ENCODE data around the gene IVD.
A peak's percentile ranks its signal among the peaks of the same experiment; 100 is the strongest.
"Not testable (repeated sequence)": the region's sequence is repeated elsewhere in the genome, so short reads cannot be mapped to it uniquely, and the experiment has no call there.

The IVD gene

GRCh38 chr15:40440743-40441564 lies 35.4 kb downstream of the IVD start, which contains the start of gene BAHD1:
BAHD1 (plus strand) TSS chr15:40440953; CDS start chr15:40458465, 17,512 bp downstream.
- peak; percentile 99 for DNase-seq

DNA sequence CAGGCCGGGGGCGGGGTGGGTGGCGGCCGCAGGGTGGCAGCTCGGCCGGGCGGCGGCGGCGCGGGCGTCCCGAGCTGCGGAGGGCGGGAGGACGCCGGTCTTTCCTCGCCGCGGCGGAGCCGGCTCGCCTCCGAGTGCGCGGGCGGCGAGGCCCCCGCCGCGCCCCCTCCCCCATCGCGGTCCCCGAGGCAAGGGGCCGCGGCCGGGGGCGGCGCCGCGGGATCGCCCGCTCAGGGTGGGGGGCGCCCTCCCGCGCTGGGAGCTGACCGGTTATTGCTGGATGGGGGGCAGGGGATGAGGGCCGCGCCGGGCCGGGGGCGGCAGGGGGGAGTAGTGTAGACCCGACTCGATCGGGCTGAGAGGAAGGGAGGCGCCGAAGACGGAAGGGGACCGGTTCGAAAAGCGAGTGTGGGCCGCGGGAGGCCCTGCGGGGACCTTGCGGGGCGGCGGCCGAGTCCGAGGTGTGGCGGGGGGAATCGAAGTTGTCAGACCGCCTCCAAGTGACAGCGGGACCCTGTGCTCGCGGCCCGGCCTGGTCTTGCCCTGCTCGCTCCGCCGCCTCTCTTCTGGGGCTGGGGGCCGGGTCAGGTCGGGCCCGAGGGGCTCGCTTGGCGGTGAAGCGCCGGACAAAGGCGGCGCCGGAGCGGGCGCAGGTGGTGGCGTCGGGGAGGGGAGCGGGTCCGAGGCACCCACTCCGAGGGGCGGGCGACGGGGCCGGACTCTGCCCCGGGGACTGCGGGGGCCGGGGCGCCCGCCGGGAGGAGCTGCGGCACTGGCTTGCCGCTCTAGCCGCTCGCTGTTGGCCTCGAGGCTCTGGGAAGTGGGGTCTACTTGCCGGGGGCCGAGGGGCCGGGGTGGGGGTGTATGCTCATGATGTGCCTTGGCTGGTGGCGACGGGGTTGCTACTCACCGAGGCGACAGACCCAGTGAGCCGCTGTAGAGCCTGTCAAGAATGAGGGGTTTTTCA lies 36.3 kb downstream of the IVD start:
- peak; percentile 50 for DNase-seq

DNA sequence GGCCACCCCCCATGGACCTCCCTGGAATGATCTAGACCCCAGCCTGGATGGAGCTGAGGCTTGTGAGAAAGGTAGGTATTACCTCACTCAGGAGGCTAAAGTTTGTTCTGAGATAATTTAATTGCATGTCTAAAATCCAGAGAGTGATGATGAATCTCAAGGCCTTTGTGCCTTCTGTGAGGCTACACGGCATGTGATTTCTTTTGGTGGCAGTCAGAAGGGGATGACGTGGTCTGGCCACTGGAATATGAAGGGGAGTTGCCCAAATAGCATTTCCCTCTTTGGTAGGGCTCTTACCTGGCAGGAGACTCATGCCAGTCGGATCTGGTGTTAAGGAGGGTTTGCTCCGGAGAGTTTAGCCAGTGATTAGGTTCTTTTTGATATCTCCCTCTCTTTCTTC lies 37.7 kb downstream of the IVD start:
- no peak for DNase-seq

DNA sequence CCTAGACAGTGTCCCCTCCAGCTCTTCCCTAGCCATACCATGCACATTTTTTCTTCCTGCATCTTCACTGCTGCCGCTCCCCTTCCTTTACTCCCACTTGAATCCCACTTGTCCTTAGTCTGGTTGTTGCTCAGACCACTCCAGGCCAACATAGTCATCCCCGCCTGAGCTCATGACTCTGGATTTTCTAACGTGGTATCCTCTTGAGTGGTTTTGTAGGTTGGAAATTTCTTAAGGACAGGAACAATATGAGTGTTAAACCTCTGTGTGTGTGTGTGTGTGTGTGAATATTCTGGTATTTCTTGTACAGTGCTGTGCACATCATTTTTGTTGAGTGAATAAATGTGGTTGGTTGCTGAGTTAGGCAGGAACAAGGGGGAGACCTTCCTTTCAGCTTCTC lies 38.3 kb downstream of the IVD start:
- DNase-seq, result no peak

DNA sequence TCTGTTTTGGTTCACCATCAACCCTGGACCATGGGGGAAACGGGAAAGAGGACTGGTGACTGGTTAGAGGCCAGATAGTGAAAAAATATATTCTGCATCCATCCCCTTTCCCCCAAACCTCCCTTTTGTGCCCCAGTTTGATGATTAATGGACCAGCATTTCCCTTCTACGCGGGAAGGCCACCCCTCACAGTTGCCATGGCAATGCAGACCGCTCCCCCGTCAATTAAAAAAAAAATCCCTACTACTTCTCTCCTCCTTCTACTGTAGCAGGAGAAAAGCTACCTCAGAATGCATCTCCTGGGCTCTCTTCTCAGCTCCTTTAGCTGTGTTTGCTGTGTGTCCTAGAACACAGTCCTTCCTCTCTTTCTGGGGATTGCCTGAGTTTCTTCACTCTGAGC lies 39.1 kb downstream of the IVD start:
- DNase-seq, result no peak

GRCh38 chr15:40445421-40445922 lies 39.9 kb downstream of the IVD start:
- no peak for DNase-seq

- DNase-seq, result no peak
Measured at GRCh38 chr15:40446144-40446543, 40.5 kb downstream of the IVD start.

GRCh38 chr15:40448354-40448753 lies 42.8 kb downstream of the IVD start:
- no peak for DNase-seq

DNA sequence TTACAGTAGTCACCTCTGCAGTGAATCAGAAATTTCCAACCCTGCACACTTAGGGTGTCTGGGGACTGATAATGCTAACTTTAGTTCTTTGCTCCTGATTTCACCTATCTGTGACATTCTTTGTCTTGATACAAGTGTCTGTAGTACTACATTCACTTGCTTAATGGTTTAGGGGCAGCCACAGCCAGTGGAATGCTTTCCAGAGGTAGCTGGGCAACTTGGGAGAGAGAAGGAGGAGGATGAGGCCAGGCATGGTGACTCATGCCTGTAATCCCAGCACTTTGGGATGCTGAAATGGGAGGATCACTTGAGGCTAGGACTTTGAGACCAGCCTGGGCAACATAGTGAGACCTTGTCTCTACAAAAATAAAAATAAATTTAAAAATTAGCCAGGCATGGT lies 43.7 kb downstream of the IVD start:
- no peak for DNase-seq

DNA sequence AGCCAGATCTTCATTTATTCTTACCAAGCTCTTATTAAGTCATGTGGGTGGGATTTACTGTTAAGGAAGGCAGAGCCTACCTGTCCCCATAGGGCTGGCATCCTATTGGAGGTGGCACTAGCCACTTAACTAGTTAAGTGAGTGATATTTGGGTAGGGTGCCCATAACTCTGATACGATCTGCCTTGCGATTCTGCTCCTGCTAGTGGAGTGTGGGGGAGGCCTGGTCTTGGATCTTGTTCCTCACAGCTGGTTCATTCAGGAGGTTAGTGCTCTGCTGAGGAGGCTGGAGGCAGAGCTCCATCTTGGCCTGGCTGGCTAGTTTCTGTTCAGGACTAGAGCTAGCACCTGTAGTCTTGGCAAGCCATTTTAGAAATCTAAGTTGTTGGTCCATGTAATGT lies 44.5 kb downstream of the IVD start:
- DNase-seq, result no peak

GRCh38 chr15:40451527-40452158 lies 46.0 kb downstream of the IVD start:
- DNase-seq, result no peak

GRCh38 chr15:40452296-40453090 lies 46.9 kb downstream of the IVD start:
- no peak for DNase-seq

DNA sequence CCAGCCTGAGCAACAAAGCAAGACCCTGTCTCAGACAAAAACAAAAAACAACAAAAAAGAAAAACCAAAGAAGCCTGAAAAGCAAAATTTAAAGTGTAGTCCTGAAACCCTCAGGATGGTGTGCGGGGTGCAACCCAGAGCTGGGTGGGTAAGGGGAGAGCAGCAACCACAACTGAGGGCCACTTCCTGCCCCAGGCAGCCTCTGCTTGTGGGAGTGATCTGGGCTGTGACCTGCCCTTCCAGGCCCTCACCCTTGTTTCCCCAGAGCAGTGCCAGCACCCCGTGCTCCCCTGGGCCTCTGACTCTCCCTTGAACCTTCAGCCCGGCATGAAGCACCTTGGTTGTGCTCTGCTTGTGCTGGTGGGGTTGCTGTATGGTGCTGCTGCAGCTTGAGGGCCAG lies 48.3 kb downstream of the IVD start:
- DNase-seq, result not testable (repeated sequence)

DNA sequence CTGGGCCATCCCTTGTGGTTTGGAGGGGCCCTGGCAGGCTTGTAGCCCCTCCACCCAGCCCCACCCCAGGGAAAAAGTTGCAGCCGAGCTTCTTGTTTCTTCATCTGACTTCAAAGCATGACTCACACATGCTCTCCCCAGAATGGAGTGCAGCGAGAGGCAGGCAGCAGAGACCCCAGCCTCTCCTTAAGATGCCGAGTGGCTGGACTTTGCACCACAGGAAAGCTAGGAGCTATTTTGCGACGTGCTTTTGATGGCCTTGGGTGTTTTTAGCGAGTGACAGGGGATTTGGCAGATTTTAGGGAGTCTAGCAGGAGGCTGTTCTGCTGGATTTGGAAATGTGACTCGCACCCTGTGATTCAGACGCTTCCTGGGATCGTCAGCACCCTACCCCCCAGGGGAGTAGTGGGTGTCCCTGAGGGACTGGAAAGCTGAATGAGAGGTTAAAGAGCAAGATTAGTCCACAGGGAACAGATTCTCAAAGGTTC lies 49.4 kb downstream of the IVD start:
- DNase-seq, result no peak

- DNase-seq, result no peak
Measured at GRCh38 chr15:40456299-40456712, 50.7 kb downstream of the IVD start.

- DNase-seq, result no peak
Measured at GRCh38 chr15:40456738-40457137, 51.1 kb downstream of the IVD start.

DNA sequence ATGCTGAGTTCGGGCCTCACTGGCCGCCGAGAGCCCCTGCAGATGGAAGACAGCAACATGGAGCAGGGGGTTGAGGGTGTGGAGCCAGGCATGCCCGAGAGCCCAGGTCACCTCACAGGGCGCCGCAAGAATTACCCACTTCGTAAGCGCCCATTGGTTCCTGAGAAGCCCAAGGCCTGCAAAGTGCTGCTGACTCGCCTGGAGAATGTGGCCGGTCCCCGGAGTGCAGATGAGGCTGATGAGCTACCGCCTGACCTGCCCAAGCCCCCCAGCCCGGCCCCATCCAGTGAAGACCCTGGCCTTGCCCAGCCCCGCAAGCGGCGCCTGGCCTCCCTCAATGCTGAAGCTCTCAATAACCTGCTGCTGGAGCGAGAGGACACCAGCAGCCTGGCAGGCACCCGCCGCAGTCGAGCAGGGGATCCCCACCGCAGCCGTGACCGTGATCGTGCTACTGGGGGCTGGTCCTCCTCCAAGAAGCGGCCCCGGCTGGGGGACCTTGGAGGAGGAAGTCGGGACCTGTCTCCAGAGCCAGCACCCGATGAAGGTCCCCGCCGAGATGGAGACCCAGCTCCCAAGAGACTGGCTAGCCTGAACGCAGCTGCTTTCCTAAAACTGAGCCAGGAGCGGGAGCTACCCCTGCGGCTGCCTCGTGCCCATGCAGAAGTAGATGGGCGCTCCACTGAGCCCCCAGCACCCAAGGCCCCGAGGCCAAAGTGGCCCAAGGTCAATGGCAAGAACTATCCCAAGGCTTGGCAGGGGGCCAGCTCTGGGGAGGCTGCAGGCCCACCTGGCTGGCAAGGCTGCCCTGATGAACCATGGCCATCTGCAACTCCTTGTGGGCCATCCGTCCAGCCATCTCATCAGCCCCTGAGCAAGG lies 53.1 kb downstream of the IVD start:
- DNase-seq, result no peak

- DNase-seq, result no peak
Measured at GRCh38 chr15:40459391-40460015, 53.9 kb downstream of the IVD start.

DNA sequence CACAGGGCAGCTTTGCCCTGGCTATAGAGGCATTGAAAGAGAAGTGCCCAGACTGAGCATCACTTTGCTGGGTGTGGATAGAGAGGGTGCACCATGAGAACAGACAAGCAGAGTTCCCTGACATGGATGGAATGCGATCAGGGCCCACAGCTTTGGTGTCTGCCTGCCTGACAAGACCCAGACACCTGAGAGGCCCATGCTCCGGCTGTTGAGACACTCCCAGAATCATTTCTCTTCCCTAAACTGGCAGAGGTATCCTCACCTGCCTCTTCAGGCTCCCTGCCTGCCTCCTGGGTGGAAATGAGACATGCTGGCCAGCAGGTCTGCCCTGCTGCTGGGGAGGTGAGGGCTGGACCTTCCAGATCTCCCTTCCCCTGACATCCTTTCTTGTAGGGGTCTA lies 54.8 kb downstream of the IVD start:
- no peak for DNase-seq

GRCh38 chr15:40461958-40462357 lies 56.4 kb downstream of the IVD start:
- no peak for DNase-seq

GRCh38 chr15:40463279-40463678 lies 57.7 kb downstream of the IVD start:
- DNase-seq, result no peak

All from 8988T (cell line).